ENCODE data around the gene SYDE2. TPM values are rescaled to one million over a fixed set of nuclear protein-coding genes. Genes with fewer than 3 reads are reported as not detected.
"Not testable (repeated sequence)": the region's sequence is repeated elsewhere in the genome, so short reads cannot be mapped to it uniquely, and the experiment has no call there.

The SYDE2 gene
- total RNA-seq, 3 donors from 2014 or later, result 9.0 to 42.1 (median 9.9) TPM

GRCh38 chr1:85188530-85188929 is 12.3 kb downstream of the SYDE2 start:
- no peak for DNase-seq
- ATAC-seq, result no peak

DNA sequence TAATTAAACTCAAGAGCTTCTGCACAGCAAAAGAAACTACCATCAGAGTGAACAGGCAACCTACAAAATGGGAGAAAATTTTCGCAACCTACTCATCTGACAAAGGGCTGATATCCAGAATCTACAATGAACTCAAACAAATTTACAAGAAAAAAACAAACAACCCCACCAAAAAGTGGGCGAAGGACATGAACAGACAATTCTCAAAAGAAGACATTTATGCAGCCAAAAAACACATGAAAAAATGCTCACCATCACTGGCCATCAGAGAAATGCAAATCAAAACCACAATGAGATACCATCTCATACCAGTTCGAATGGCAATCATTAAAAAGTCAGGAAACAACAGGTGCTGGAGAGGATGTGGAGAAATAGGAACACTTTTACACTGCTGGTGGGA is 13.8 kb downstream of the SYDE2 start:
- not testable (repeated sequence) for H3K4me1 ChIP-seq (ENCODE audit: low read depth)

More at GRCh38 chr1:85188530-85188929, 12.3 kb downstream of the SYDE2 start:
- no peaks in the 10 kb centered on the region for H3K9me3 ChIP-seq
- intact Hi-C loops (cut with DNase I, micrococcal nuclease), result no loop called here
- no peaks in the 10 kb centered on the region for H3K4me1 ChIP-seq (ENCODE audit: low read depth)
- no peak overlapping the region for H3K4me3 ChIP-seq
- TF ChIP-seq, protein P1, sequence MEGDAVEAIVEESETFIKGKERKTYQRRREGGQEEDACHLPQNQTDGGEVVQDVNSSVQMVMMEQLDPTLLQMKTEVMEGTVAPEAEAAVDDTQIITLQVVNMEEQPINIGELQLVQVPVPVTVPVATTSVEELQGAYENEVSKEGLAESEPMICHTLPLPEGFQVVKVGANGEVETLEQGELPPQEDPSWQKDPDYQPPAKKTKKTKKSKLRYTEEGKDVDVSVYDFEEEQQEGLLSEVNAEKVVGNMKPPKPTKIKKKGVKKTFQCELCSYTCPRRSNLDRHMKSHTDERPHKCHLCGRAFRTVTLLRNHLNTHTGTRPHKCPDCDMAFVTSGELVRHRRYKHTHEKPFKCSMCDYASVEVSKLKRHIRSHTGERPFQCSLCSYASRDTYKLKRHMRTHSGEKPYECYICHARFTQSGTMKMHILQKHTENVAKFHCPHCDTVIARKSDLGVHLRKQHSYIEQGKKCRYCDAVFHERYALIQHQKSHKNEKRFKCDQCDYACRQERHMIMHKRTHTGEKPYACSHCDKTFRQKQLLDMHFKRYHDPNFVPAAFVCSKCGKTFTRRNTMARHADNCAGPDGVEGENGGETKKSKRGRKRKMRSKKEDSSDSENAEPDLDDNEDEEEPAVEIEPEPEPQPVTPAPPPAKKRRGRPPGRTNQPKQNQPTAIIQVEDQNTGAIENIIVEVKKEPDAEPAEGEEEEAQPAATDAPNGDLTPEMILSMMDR (IDR thresholded peaks at IDR 0.05), result no peak
- H3K36me3 ChIP-seq (ENCODE audit: low read depth), result no peaks in the 10 kb centered on the region

GRCh38 chr1:85184245-85184644 is 16.6 kb downstream of the SYDE2 start:
- ATAC-seq (no peak), DNase-seq (no peak)
- Histone ChIP-seq H3K4me3 (no peak overlapping the region), H3K36me3 (ENCODE audit: low read depth) (no peaks in the 10 kb centered on the region), H3K9me3 (no peaks in the 10 kb centered on the region), H3K4me1 (ENCODE audit: low read depth) (no peaks in the 10 kb centered on the region)
- intact Hi-C loops (cut with DNase I, micrococcal nuclease), result no loop called here
- TF ChIP-seq, protein P1 (IDR thresholded peaks at IDR 0.05), result no peak

More for the DNA sequence above, 13.8 kb downstream of the SYDE2 start:
- H3K4me3 ChIP-seq; DNase-seq; H3K36me3 ChIP-seq (ENCODE audit: low read depth); H3K9me3 ChIP-seq; intact Hi-C loops (cut with DNase I, micrococcal nuclease); ATAC-seq: not testable (repeated sequence)

- TF ChIP-seq, protein P1 (IDR thresholded peaks at IDR 0.05), result no peak
- DNase-seq, result no peak
- ATAC-seq, result no peak
- H3K4me1 ChIP-seq (ENCODE audit: low read depth), result no peaks in the 10 kb centered on the region
- H3K36me3 ChIP-seq (ENCODE audit: low read depth), result no peaks in the 10 kb centered on the region
- intact Hi-C loops (cut with DNase I, micrococcal nuclease), result no loop called here
- no peaks in the 10 kb centered on the region for H3K9me3 ChIP-seq
- H3K4me3 ChIP-seq, result no peak overlapping the region
Measured at GRCh38 chr1:85182700-85183099, 18.1 kb downstream of the SYDE2 start.

- DNase-seq, result no peak
- TF ChIP-seq, protein P1 (IDR thresholded peaks at IDR 0.05), result no peak
- no peaks in the 10 kb centered on the region for H3K4me1 ChIP-seq (ENCODE audit: low read depth)
- H3K9me3 ChIP-seq, result no peaks in the 10 kb centered on the region
- H3K36me3 ChIP-seq (ENCODE audit: low read depth), result no peaks in the 10 kb centered on the region
- ATAC-seq, result no peak
- intact Hi-C loops (cut with DNase I, micrococcal nuclease), result no loop called here
- no peak overlapping the region for H3K4me3 ChIP-seq
Measured at GRCh38 chr1:85180869-85181268, 19.9 kb downstream of the SYDE2 start.

GRCh38 chr1:85179522-85179921 is 21.3 kb downstream of the SYDE2 start:
- intact Hi-C loops (cut with DNase I, micrococcal nuclease), result no loop called here
- DNase-seq (no peak), ATAC-seq (no peak)
- Histone ChIP-seq H3K4me3 (no peak overlapping the region), H3K9me3 (no peaks in the 10 kb centered on the region), H3K36me3 (ENCODE audit: low read depth) (no peaks in the 10 kb centered on the region), H3K4me1 (ENCODE audit: low read depth) (no peaks in the 10 kb centered on the region)
- TF ChIP-seq, protein P1 (IDR thresholded peaks at IDR 0.05), result no peak

All from mucosa of descending colon (tissue), 3 donors.